ENCODE results near the gene SEZ6L2. TPM values are rescaled to one million over a fixed set of nuclear protein-coding genes. Genes with fewer than 3 reads are reported as not detected.

SEZ6L2 gene
- total RNA-seq, 1 donor from 2014 or later = 34.2 TPM

DNA sequence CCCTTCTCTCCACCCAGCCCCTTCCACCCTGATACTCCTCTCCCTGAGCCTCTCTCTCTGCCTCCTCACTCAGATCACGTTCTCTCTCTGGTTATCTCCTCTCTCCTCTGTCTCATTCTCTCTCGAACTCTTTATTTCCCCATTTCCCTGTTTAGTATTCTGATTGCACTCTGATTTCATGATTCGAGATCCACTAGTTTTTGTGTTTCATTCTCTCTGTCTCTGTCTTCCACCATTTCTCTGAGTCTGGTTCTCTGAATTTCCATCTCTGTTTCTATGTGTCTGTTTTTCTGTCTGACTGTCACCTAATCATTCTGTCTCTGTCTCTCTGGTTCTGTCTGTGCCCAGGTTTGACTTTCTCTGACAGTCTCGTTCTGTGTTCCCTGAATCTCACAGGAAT lies 2.0 kb downstream of the SEZ6L2 start:
- Mint-ChIP-seq H3K27ac (ENCODE audit: unreplicated experiment) (no peak overlapping the region), H3K4me1 (ENCODE audit: unreplicated experiment) (peaks cover 8% of the 10 kb centered on the region), H3K27me3 (ENCODE audit: unreplicated experiment) (peaks cover 17% of the 10 kb centered on the region), H3K9me3 (ENCODE audit: unreplicated experiment) (no peaks in the 10 kb centered on the region), H3K4me3 (ENCODE audit: unreplicated experiment) (peak overlapping the region; percentile 53), H3K36me3 (ENCODE audit: low read depth, unreplicated experiment) (peaks cover 8% of the 10 kb centered on the region)
- TF ChIP-seq CTCF (IDR thresholded peaks at IDR 0.05; ENCODE audit: unreplicated experiment) = no peak
- DNase-seq (ENCODE audit: low spot score) = no peak

GRCh38 chr16:29896841-29897240 lies 2.5 kb downstream of the SEZ6L2 start:
- no peak for DNase-seq (ENCODE audit: low spot score)
- H3K4me1 Mint-ChIP-seq (ENCODE audit: unreplicated experiment) = peaks cover 7% of the 10 kb centered on the region

GRCh38 chr16:29894352-29894751 lies 5.0 kb downstream of the SEZ6L2 start:
- H3K27me3 Mint-ChIP-seq (ENCODE audit: unreplicated experiment) = peaks cover 10% of the 10 kb centered on the region
- H3K27ac Mint-ChIP-seq (ENCODE audit: unreplicated experiment) = no peak overlapping the region
- no peak overlapping the region for H3K4me3 Mint-ChIP-seq (ENCODE audit: unreplicated experiment)
- peaks cover 5% of the 10 kb centered on the region for H3K4me1 Mint-ChIP-seq (ENCODE audit: unreplicated experiment)
- no peak for TF ChIP-seq CTCF (IDR thresholded peaks at IDR 0.05; ENCODE audit: unreplicated experiment)
- H3K36me3 Mint-ChIP-seq (ENCODE audit: low read depth, unreplicated experiment) = peaks cover 8% of the 10 kb centered on the region
- DNase-seq (ENCODE audit: low spot score) = no peak
- no peaks in the 10 kb centered on the region for H3K9me3 Mint-ChIP-seq (ENCODE audit: unreplicated experiment)

More at GRCh38 chr16:29896841-29897240, 2.5 kb downstream of the SEZ6L2 start:
- Mint-ChIP-seq H3K36me3 (ENCODE audit: low read depth, unreplicated experiment) (peaks cover 8% of the 10 kb centered on the region), H3K27ac (ENCODE audit: unreplicated experiment) (no peak overlapping the region), H3K9me3 (ENCODE audit: unreplicated experiment) (no peaks in the 10 kb centered on the region), H3K4me3 (ENCODE audit: unreplicated experiment) (no peak overlapping the region), H3K27me3 (ENCODE audit: unreplicated experiment) (peaks cover 14% of the 10 kb centered on the region)
- TF ChIP-seq CTCF (IDR thresholded peaks at IDR 0.05; ENCODE audit: unreplicated experiment) = no peak

DNA sequence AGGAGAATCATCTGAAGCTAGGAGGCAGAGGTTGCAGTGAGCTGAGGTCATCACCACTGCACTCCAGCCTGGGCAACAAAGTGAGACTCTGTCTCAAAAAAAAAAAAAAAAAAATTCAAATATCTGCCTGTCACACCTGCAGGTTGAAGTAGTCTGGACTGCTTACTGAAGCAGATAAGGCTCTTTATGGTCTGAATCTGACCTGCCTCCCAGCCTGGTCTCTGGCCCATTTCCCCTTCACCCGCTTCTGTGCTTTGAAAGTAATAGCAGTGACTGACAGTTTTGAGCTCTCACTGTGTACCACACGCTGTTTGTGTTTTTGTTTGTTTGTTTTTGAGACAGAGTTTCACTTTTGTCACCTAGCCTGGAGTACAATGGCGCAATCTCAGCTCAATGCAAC lies 5.8 kb downstream of the SEZ6L2 start:
- Mint-ChIP-seq H3K36me3 (ENCODE audit: low read depth, unreplicated experiment) (peaks cover 8% of the 10 kb centered on the region), H3K4me3 (ENCODE audit: unreplicated experiment) (no peak overlapping the region), H3K9me3 (ENCODE audit: unreplicated experiment) (no peaks in the 10 kb centered on the region), H3K27ac (ENCODE audit: unreplicated experiment) (no peak overlapping the region), H3K4me1 (ENCODE audit: unreplicated experiment) (peaks cover 4% of the 10 kb centered on the region), H3K27me3 (ENCODE audit: unreplicated experiment) (peaks cover 9% of the 10 kb centered on the region)
- no peak for TF ChIP-seq CTCF (IDR thresholded peaks at IDR 0.05; ENCODE audit: unreplicated experiment)
- no peak for DNase-seq (ENCODE audit: low spot score)

GRCh38 chr16:29892458-29892813 lies 6.9 kb downstream of the SEZ6L2 start:
- Mint-ChIP-seq H3K27me3 (ENCODE audit: unreplicated experiment) (peaks cover 5% of the 10 kb centered on the region), H3K4me3 (ENCODE audit: unreplicated experiment) (no peak overlapping the region), H3K27ac (ENCODE audit: unreplicated experiment) (no peak overlapping the region), H3K36me3 (ENCODE audit: low read depth, unreplicated experiment) (peaks cover 3% of the 10 kb centered on the region), H3K9me3 (ENCODE audit: unreplicated experiment) (no peaks in the 10 kb centered on the region), H3K4me1 (ENCODE audit: unreplicated experiment) (no peaks in the 10 kb centered on the region)
- DNase-seq (ENCODE audit: low spot score) = no peak
- TF ChIP-seq CTCF (IDR thresholded peaks at IDR 0.05; ENCODE audit: unreplicated experiment) = no peak

Data from endothelial cell (in vitro differentiated cells).